ENCODE data around the gene TCF12. TPM values are rescaled to one million over a fixed set of nuclear protein-coding genes. Genes with fewer than 3 reads are reported as not detected.

Gene TCF12
- polyA plus RNA-seq, 1 donor (not counting 4 experiments of a cell fraction or from before 2014, with no cell fraction given) = 48.3 TPM

- H3K9me3 ChIP-seq (ENCODE audit: control insufficient read depth, low read depth, low read length) = no peaks in the 10 kb centered on the region
- no peak overlapping the region for H3K4me3 ChIP-seq (ENCODE audit: control insufficient read depth in 2 of 3, extremely low read depth in 1 of 3, insufficient read depth in 2 of 3, low read depth in 1 of 3, low read length in 3 of 3)
- TF ChIP-seq CTCF (optimal IDR thresholded peaks at IDR 0.05 in 1 of 3, IDR thresholded peaks at IDR 0.05 in 1 of 3, conservative IDR thresholded peaks at IDR 0.05 in 1 of 3; ENCODE audit: extremely low read depth in 1 of 3, insufficient read depth in 2 of 3, low read length in 3 of 3) = no peak
- H3K9me1 ChIP-seq (ENCODE audit: control insufficient read depth, extremely low read depth, insufficient read depth, low read length) = no peaks in the 10 kb centered on the region
- no peak overlapping the region for H3K27ac ChIP-seq (ENCODE audit: control insufficient read depth, insufficient read depth, low read length)
- FAIRE-seq = no peak
- DNase-seq (ENCODE audit: low read depth, low spot score) = no peak
- H3K4me2 ChIP-seq (ENCODE audit: control insufficient read depth, extremely low read depth, insufficient read depth, low read depth, low read length) = no peak overlapping the region
- no peak overlapping the region for H3K9ac ChIP-seq (ENCODE audit: control insufficient read depth, extremely low read depth, insufficient read depth, low read length)
- no peaks in the 10 kb centered on the region for H3K27me3 ChIP-seq (ENCODE audit: control insufficient read depth, extremely low read depth, insufficient read depth, low read length)
- H3K79me2 ChIP-seq (ENCODE audit: control insufficient read depth, insufficient read depth, low read length) = no peaks in the 10 kb centered on the region
- H2AFZ ChIP-seq (ENCODE audit: control insufficient read depth, low read length) = no peak overlapping the region
- dilution Hi-C loops (cut with MboI; ENCODE audit: extremely low pct_ligation_motif_present, low sequenced_read_pairs) = no loop called here
- H4K20me1 ChIP-seq (ENCODE audit: control insufficient read depth, extremely low read depth, insufficient read depth, low read length) = no peaks in the 10 kb centered on the region
- peaks cover 8% of the 10 kb centered on the region for H3K4me1 ChIP-seq (ENCODE audit: control insufficient read depth, extremely low read depth, insufficient read depth, low read length)
- H3K36me3 ChIP-seq (ENCODE audit: control insufficient read depth in 2 of 2, extremely low read depth in 1 of 2, insufficient read depth in 2 of 2, low read length in 2 of 2) = peaks cover 0 to 8% of the 10 kb centered on the region in 2 experiments
Observed at GRCh38 chr15:57156210-57156884, 237.9 kb downstream of the TCF12 start.

- no peaks in the 10 kb centered on the region for H3K9me1 ChIP-seq (ENCODE audit: control insufficient read depth, extremely low read depth, insufficient read depth, low read length)
- no peak overlapping the region for H3K27ac ChIP-seq (ENCODE audit: control insufficient read depth, insufficient read depth, low read length)
- no peak for TF ChIP-seq CTCF (optimal IDR thresholded peaks at IDR 0.05 in 1 of 3, IDR thresholded peaks at IDR 0.05 in 1 of 3, conservative IDR thresholded peaks at IDR 0.05 in 1 of 3; ENCODE audit: extremely low read depth in 1 of 3, insufficient read depth in 2 of 3, low read length in 3 of 3)
- DNase-seq (ENCODE audit: low read depth, low spot score) = no peak
- H3K36me3 ChIP-seq (ENCODE audit: control insufficient read depth in 2 of 2, extremely low read depth in 1 of 2, insufficient read depth in 2 of 2, low read length in 2 of 2) = peaks cover 0 to 5% of the 10 kb centered on the region in 2 experiments
- peaks cover 6% of the 10 kb centered on the region for H3K4me1 ChIP-seq (ENCODE audit: control insufficient read depth, extremely low read depth, insufficient read depth, low read length)
- H3K4me3 ChIP-seq (ENCODE audit: control insufficient read depth in 2 of 3, extremely low read depth in 1 of 3, insufficient read depth in 2 of 3, low read depth in 1 of 3, low read length in 3 of 3) = no peak overlapping the region
- H3K9ac ChIP-seq (ENCODE audit: control insufficient read depth, extremely low read depth, insufficient read depth, low read length) = no peak overlapping the region
- H3K4me2 ChIP-seq (ENCODE audit: control insufficient read depth, extremely low read depth, insufficient read depth, low read depth, low read length) = no peak overlapping the region
- no peaks in the 10 kb centered on the region for H4K20me1 ChIP-seq (ENCODE audit: control insufficient read depth, extremely low read depth, insufficient read depth, low read length)
- H2AFZ ChIP-seq (ENCODE audit: control insufficient read depth, low read length) = no peak overlapping the region
- H3K79me2 ChIP-seq (ENCODE audit: control insufficient read depth, insufficient read depth, low read length) = no peaks in the 10 kb centered on the region
- peak; percentile 55 for FAIRE-seq
- no peaks in the 10 kb centered on the region for H3K27me3 ChIP-seq (ENCODE audit: control insufficient read depth, extremely low read depth, insufficient read depth, low read length)
- no peaks in the 10 kb centered on the region for H3K9me3 ChIP-seq (ENCODE audit: control insufficient read depth, low read depth, low read length)
- dilution Hi-C loops (cut with MboI; ENCODE audit: extremely low pct_ligation_motif_present, low sequenced_read_pairs) = no loop called here
Observed at GRCh38 chr15:57158589-57158988, 240.1 kb downstream of the TCF12 start.

Measured in keratinocyte (primary cell).